Kidney capillary endothelial cell (primary cell): ENCODE measurements around the gene BAIAP2.
"Not testable (repeated sequence)": the region's sequence is repeated elsewhere in the genome, so short reads cannot be mapped to it uniquely, and the experiment has no call there.

ENCODE experiments used
- DNase-seq: peaks from one replicate; pipeline ENCODE4 v3.0.0-alpha.2; 2018; ENCODE audit warnings: low spot score

BAIAP2 gene

GRCh38 chr17:81069135-81069645, 34.2 kb downstream of the BAIAP2 start:
- no peak for DNase-seq

DNA sequence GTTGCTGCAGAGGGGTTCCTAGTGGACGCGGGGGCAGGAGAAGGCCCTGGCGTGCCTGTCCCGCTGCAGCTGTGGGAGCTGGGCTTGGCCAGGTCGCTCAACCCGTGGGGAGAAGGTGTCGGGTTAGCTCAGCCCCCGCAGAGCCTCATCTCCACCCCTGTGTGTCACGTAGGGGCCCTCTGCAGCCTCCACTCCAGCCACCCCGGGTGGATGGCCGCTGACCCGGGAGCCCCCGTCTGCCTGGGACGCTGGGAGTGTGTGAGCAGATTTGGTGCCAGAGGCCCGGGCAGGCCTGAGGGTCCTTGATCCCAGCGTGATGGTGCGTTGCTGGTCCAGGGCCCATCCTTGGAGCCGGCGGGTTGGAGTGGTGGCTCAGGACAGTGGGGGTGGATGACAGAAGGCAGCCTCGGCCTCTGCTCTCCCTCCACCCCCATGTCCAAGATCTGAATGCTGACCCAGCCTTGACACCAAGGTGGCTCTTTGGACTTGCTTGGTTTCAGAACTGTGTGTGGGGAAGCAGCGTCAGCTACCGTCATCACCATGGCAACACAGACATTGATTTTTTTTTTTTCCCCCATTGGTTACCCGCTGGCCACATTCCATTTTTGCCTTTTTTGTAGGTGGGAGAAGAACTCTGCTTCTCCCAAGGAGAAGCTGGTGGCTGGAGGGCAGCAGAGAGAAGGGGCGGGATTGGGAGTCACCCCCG, 35.7 kb downstream of the BAIAP2 start:
- no peak for DNase-seq

GRCh38 chr17:81071761-81072741, 37.1 kb downstream of the BAIAP2 start:
- DNase-seq: no peak

DNA sequence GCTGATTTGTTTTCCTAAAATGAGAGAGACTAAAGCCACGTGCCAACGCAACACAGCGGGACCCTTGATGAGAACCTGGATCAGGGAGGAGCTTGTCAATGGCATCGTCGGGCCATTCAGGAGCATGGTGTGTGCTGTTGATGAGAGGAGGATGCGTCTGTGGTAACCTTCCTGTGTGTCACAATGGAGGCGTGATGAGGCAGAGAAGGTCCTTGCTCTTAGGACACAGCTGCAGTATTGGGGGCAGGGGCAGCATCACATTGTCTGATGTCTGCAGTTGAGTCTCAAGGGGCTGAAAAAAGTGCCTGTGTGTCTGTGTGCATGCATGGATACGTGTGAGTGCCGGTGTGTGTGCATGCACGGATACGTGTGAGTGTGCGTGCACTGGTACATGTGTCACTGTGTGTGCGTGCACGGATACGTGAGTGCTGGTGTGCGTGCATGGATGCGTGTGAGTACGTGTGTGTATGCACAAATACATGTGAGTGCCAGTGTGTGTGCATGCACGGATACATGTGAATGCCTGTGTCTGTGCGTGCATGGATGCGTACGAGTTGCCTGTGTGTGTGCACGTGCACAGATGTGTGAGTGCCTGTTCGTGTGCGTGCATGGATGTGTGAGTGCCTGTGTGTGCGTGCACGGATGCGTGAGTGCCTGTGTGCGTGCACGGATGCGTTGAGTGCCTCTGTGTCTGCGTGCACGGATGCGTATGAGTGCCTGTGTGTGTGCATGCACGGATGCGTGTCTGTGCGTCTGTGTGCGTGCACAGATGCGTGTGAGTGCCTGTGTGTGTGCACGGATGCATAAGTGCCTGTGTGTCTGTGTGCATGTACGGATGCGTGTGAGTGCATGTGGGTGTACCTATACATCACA, 39.3 kb downstream of the BAIAP2 start:
- no peak for DNase-seq

DNA sequence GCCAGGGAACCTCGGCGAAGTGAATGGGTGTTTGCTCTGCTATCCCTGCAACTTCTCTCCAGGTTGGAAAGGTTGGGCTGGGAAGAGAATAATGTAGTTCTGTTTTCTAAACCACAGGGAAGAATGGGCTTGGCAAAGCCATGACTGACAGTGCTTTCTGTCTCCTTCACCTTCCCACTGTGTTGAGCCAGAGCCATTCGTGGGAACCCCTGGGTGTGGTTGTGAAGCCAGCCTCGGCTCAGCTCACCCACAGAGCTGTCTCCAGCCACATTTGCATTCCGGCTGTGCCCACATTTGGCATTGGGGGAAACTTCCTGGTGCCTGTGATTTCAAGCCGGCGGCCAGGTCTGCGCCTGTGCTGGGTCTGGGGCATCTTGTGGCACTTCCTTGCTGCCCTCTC, 39.9 kb downstream of the BAIAP2 start:
- DNase-seq: no peak

DNA sequence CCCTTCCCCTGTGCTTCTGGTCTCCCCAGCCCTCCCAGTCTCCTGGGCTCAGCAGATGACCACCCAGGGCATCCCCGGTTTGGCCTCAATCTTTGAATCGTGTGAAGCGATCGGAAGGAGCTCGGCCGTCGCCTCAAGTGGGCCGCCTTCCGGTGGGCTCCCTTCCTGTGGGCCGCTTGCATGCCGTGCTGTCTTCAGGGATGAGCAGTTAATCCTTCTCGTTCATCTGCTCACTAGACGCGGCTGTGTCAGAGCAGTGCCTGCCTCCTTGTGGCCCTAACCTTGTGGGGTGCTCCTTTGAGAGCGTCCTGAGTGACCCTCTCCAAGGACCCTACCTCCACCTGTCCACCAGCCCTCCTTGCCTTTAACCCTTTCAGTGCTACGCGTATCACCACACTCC, 40.4 kb downstream of the BAIAP2 start:
- no peak for DNase-seq

DNA sequence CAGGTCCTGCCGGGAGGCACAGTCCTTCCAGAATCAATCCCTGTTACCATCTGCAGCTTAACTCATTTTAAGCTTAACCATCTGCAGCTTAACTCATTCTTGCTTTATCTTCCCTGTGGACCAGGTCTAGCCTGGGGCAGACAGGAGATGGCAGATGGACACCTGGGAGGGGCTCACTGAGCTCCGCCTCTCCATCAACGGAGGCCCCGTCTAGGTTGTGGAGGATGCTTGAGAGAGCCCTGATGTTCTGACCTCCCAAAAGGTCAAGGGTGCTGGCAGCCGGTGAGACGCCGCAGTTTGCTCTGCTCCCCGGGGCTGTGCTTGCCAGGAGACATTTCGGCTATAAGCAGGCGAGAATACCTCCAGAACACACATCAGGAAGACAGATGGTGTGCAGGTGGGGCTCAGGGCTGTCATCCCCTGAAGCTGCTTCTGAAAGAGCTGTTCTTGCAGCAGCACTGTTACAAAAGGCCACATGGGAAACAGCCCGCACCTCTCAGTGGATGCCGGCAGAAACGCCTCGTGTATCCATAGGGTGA, 41.3 kb downstream of the BAIAP2 start:
- DNase-seq: no peak

GRCh38 chr17:81078026-81078913, 43.3 kb downstream of the BAIAP2 start:
- not testable (repeated sequence) for DNase-seq

- no peak for DNase-seq
Observed at GRCh38 chr17:81080019-81080418, 45.1 kb downstream of the BAIAP2 start.

GRCh38 chr17:81081222-81082176, 46.5 kb downstream of the BAIAP2 start:
- no peak for DNase-seq

DNA sequence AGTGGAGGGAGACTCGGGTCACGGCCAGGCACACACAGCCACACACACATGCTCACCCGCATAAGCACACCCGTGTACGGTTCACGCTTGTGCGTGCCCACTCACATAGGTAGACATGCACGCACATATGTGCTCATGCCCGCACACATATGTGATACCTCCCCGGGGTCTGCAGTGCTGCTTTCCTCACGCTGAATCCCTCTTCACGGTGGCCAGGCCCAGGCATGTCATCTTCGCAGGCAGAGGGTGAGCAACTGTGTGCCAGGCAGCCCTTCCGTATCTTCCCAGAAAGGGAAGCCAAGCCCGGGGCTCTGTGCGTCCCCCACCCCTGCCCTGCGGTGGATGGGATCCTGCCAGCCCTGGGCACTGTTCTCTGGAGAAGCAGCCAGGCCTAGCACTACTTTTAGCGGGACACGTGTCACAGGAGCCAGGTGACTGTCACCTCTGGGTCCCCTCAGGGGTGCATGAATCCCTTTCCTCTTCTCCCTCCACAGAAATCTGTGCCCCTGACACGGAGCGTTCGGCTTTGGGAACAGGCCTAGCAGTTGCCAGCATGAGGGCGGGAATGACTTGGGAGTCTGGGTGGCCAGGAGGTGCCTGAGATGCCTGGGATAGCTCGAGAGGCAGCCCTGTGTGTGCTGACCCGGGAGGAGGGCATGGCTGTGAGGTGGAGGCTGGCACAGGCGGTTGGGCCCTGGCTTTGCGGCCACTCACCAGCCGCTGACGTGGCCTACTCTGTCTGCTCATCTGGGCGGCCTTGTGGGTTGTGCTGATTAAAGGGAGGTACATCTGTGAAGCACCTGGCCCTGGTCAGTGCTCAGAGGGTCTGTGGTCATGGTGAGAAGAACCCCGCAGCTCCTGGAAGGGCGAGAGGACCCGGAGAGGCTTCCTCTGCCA, 47.5 kb downstream of the BAIAP2 start:
- no peak for DNase-seq

- DNase-seq: no peak
Observed at GRCh38 chr17:81083125-81083765, 48.3 kb downstream of the BAIAP2 start.

GRCh38 chr17:81084680-81085419, 49.9 kb downstream of the BAIAP2 start:
- DNase-seq: no peak

- DNase-seq: no peak
Observed at GRCh38 chr17:81085420-81085911, 50.5 kb downstream of the BAIAP2 start.

GRCh38 chr17:81086789-81087551, 52.0 kb downstream of the BAIAP2 start:
- DNase-seq: no peak
